B cell (primary cell): Measurements from ENCODE around the gene KCNA3. TPM values are rescaled to one million over a fixed set of nuclear protein-coding genes. Genes with fewer than 3 reads are reported as not detected.

Source experiments
- ATAC-seq: fragments of 200-7000 bp; cut with Tn5 transposase; one replicate; pipeline ENCODE4 v1.10.0; 2021; ENCODE audit warnings: low read depth, mild to moderate bottlenecking, moderate number of reproducible peaks, moderate library complexity
- CTCF ChIA-PET: fragments of 350-600 bp; sonication (Branson Sonifier 250); formaldehyde crosslinking; loops from one replicate; lab custom pipeline; 2021; ENCODE audit warnings: antibody characterized with exemption, inconsistent platforms; lab: Charles Lee
- POLR2A ChIA-PET: fragments of 350-600 bp; sonication (Branson Sonifier 250); formaldehyde crosslinking; loops from one replicate; lab custom pipeline; 2021; ENCODE audit warnings: antibody characterized with exemption; lab: Charles Lee
- DNase-seq: peaks from one replicate; pipeline ENCODE4 v3.0.0; 2013
- H2AFZ ChIP-seq: 2 replicates; pipeline ENCODE4 v1.6.1; 2012; ENCODE audit warnings: mild to moderate bottlenecking, low read depth, low read length; ENCODE audit not compliant: insufficient read depth, poor library complexity, severe bottlenecking
- H3K27ac ChIP-seq, 2 donors: 1 replicate in 1 of 2; 2 replicates in 1 of 2; pipeline ENCODE4 v1.5.1; 2012 to 2013; ENCODE audit warnings: low read length in 2 of 2, mild to moderate bottlenecking in 2 of 2, moderate library complexity in 1 of 2
- H3K27me3 ChIP-seq, 4 experiments: fragments of 200-600 bp in 1 of 4; sonication (generic) in 1 of 4; replicated peaks in 1 of 4; 1 replicate in 2 of 4; 2 replicates in 2 of 4; pipeline versions ENCODE4 v1.6.1 to v1.7.0; 2013 to 2016; ENCODE audit warnings: low read length in 3 of 4, mild to moderate bottlenecking in 2 of 4, mixed read lengths in 1 of 4, moderate library complexity in 1 of 4; ENCODE audit not compliant: insufficient read depth in 4 of 4, control insufficient read depth in 3 of 4; ENCODE audit errors: control extremely low read depth in 1 of 4
- H3K36me3 ChIP-seq, 2 experiments: replicated peaks in 1 of 2; 1 replicate in 1 of 2; 2 replicates in 1 of 2; pipeline versions ENCODE4 v1.6.1 to v1.7.1; 2013; ENCODE audit warnings: low read length in 1 of 2; ENCODE audit not compliant: insufficient read depth in 2 of 2, control insufficient read depth in 1 of 2; ENCODE audit errors: control extremely low read depth in 1 of 2, extremely low read depth in 1 of 2
- H3K4me1 ChIP-seq, 2 donors: fragments of 200-600 bp in 1 of 2; sonication (generic) in 1 of 2; 1 replicate in 1 of 2; 2 replicates in 1 of 2; pipeline versions ENCODE4 v1.5.1 to v1.6.1; 2013 to 2017; ENCODE audit warnings: low read length in 2 of 2; ENCODE audit not compliant: control insufficient read depth in 2 of 2, insufficient read depth in 2 of 2
- H3K4me2 ChIP-seq: replicated peaks from 2 replicates; pipeline ENCODE3; 2012; ENCODE audit warnings: mild to moderate bottlenecking, low read depth, low read length; ENCODE audit not compliant: poor library complexity, severe bottlenecking
- H3K4me3 ChIP-seq, 5 experiments: fragments of 200-600 bp in 1 of 5; sonication (generic) in 1 of 5; 1 replicate in 3 of 5; 2 replicates in 2 of 5; pipeline versions ENCODE4 v1.5.1 to v1.7.0; 2011 to 2016; ENCODE audit warnings: low read length in 4 of 5, mild to moderate bottlenecking in 4 of 5, low read depth in 2 of 5, control low read depth in 1 of 5, moderate library complexity in 1 of 5; ENCODE audit not compliant: insufficient read depth in 1 of 5; ENCODE audit errors: control extremely low read depth in 1 of 5, extremely low read depth in 1 of 5
- H3K79me2 ChIP-seq: fragments of 200-600 bp; sonication (generic); one replicate; pipeline ENCODE4 v1.6.0; 2016; ENCODE audit warnings: low read length; ENCODE audit not compliant: control insufficient read depth, insufficient read depth
- H3K9ac ChIP-seq: fragments of 200-600 bp; sonication (generic); 2 replicates; pipeline ENCODE4 v1.6.1; 2017; ENCODE audit warnings: mild to moderate bottlenecking, low read length, moderate library complexity
- H3K9me3 ChIP-seq, 3 donors: one replicate each; pipeline versions ENCODE4 v1.6.1 to v1.7.1; 2013; ENCODE audit warnings: low read length in 2 of 3; ENCODE audit not compliant: control insufficient read depth in 2 of 3, insufficient read depth in 1 of 3; ENCODE audit errors: control extremely low read depth in 1 of 3
- H4K20me1 ChIP-seq: 2 replicates; pipeline ENCODE4 v1.6.0; 2012; ENCODE audit warnings: mild to moderate bottlenecking, low read length; ENCODE audit not compliant: insufficient read depth, control insufficient read depth, poor library complexity, severe bottlenecking
- H3K27ac Mint-ChIP-seq: one replicate; pipeline ENCODE4 v1.8.0; 2021; ENCODE audit warnings: mixed read lengths
- H3K27me3 Mint-ChIP-seq: one replicate; pipeline ENCODE4 v1.8.0; 2021; ENCODE audit warnings: mixed read lengths
- H3K4me1 Mint-ChIP-seq: one replicate; pipeline ENCODE4 v1.8.0; 2021; ENCODE audit warnings: mixed read lengths
- H3K4me3 Mint-ChIP-seq: one replicate; pipeline ENCODE4 v1.8.0; 2021; ENCODE audit warnings: mixed read lengths
- H3K9me3 Mint-ChIP-seq: one replicate; pipeline ENCODE4 v1.8.0; 2022; ENCODE audit warnings: mixed read lengths; ENCODE audit not compliant: insufficient read depth
- EZH2 ChIP-seq: IDR thresholded peaks from 2 replicates; pipeline ENCODE4 v1.6.1; 2012; ENCODE audit warnings: borderline replicate concordance, low read depth, mild to moderate bottlenecking, moderate library complexity, low read length; ENCODE audit not compliant: insufficient read depth, poor library complexity, severe bottlenecking
- WGBS: methylation state at CpG from one replicate; pipeline ENCODE4 v1.1.5; 2013; ENCODE audit warnings: missing lambda C conversion rate; ENCODE audit not compliant: insufficient coverage; 5-methylcytosine and 5-hydroxymethylcytosine counted together
- intact Hi-C: fragments of 100-400 bp; cut with micrococcal nuclease; formaldehyde crosslinking; loops from one replicate; pipeline ENCODE4 v1.10.0; 2022
- polyA plus RNA-seq: library from polyadenylated mRNA; depleted of rRNA; stranded (reverse); fragments of >200 nt; gene quantifications from 2 replicates; pipeline ENCODE4 v1.2.3, GENCODE V29; 2012
- total RNA-seq, 2 donors: library from RNA; stranded (reverse); fragments of 120-200 nt in 1 of 2; gene quantifications; 1 replicate in 1 of 2; 2 replicates in 1 of 2; pipeline versions ENCODE4 v1.2.3 to v1.2.4, GENCODE V29; 2013 to 2022
- TF ChIP-seq, protein P1 (sequence below): fragments of 200-600 bp; IDR thresholded peaks from one replicate; pipeline ENCODE4 v1.8.0; 2022; ENCODE audit warnings: antibody characterized with exemption, mild to moderate bottlenecking

Gene KCNA3
- total and polyA plus RNA-seq, 2 donors (not counting 1 experiment from before 2014, with no cell fraction given), result 17.5 to 60.0 TPM

- H2AFZ ChIP-seq, result no peak overlapping the region
- H3K4me3 Mint-ChIP-seq, result no peak overlapping the region
- no peaks in the 10 kb centered on the region for H3K9me3 Mint-ChIP-seq
- H3K27me3 Mint-ChIP-seq, result peaks cover 3% of the 10 kb centered on the region
- no peaks in the 10 kb centered on the region for H3K27me3 ChIP-seq
- H3K4me1 ChIP-seq, result no peaks in the 10 kb centered on the region
- no CpG with 5 or more reads among the region's 1 CpG for WGBS
- no peak for TF ChIP-seq EZH2
- H3K27ac ChIP-seq, result no peak overlapping the region
- no peaks in the 10 kb centered on the region for H4K20me1 ChIP-seq
- ChIA-PET POLR2A (no interaction called here), CTCF (interaction anchor here (1.4 kb wide), 1 partner anchor 74 kb away, joined by 4 read pairs; no protein-coding TSS in a partner anchor)
- peaks cover 2% of the 10 kb centered on the region for H3K4me1 Mint-ChIP-seq
- no peak overlapping the region for H3K4me3 ChIP-seq
- no peak overlapping the region for H3K9ac ChIP-seq
- intact Hi-C loops, result no loop called here
- no peaks in the 10 kb centered on the region for H3K36me3 ChIP-seq
- no peaks in the 10 kb centered on the region for H3K79me2 ChIP-seq
- DNase-seq (no peak), ATAC-seq (no peak)
- no peak overlapping the region for H3K27ac Mint-ChIP-seq
- no peak overlapping the region for H3K4me2 ChIP-seq
- no peaks in the 10 kb centered on the region for H3K9me3 ChIP-seq
These were observed 31.9 kb upstream of the KCNA3 start for GRCh38 chr1:110706621-110707020.

- H3K9me3 ChIP-seq, result peaks cover 0 to 3% (median 0%) of the 10 kb centered on the region in 3 donors
- DNase-seq (no peak), ATAC-seq (no peak)
- intact Hi-C loops, result no loop called here
- no peak overlapping the region for H3K27ac ChIP-seq
- ChIA-PET CTCF (no interaction called here), POLR2A (no interaction called here)
- H3K9ac ChIP-seq, result no peak overlapping the region
- WGBS, result no CpG with 5 or more reads among the region's 1 CpG
- no peaks in the 10 kb centered on the region for H3K27me3 ChIP-seq
- TF ChIP-seq, protein P1, sequence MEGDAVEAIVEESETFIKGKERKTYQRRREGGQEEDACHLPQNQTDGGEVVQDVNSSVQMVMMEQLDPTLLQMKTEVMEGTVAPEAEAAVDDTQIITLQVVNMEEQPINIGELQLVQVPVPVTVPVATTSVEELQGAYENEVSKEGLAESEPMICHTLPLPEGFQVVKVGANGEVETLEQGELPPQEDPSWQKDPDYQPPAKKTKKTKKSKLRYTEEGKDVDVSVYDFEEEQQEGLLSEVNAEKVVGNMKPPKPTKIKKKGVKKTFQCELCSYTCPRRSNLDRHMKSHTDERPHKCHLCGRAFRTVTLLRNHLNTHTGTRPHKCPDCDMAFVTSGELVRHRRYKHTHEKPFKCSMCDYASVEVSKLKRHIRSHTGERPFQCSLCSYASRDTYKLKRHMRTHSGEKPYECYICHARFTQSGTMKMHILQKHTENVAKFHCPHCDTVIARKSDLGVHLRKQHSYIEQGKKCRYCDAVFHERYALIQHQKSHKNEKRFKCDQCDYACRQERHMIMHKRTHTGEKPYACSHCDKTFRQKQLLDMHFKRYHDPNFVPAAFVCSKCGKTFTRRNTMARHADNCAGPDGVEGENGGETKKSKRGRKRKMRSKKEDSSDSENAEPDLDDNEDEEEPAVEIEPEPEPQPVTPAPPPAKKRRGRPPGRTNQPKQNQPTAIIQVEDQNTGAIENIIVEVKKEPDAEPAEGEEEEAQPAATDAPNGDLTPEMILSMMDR, result no peak
- TF ChIP-seq EZH2, result no peak
- no peaks in the 10 kb centered on the region for H3K4me1 ChIP-seq
- H3K79me2 ChIP-seq, result no peaks in the 10 kb centered on the region
- no peak overlapping the region for H3K4me2 ChIP-seq
- no peaks in the 10 kb centered on the region for H3K36me3 ChIP-seq
- Mint-ChIP-seq H3K9me3 (no peaks in the 10 kb centered on the region), H3K4me3 (no peak overlapping the region), H3K27ac (no peak overlapping the region), H3K4me1 (peaks cover 1% of the 10 kb centered on the region), H3K27me3 (peaks cover 3% of the 10 kb centered on the region)
- no peak overlapping the region for H3K4me3 ChIP-seq
- H2AFZ ChIP-seq, result no peak overlapping the region
- no peaks in the 10 kb centered on the region for H4K20me1 ChIP-seq
These were observed 27.5 kb upstream of the KCNA3 start for GRCh38 chr1:110702260-110702659.
